Astrocyte (in vitro differentiated cells and primary cell): Measurements from ENCODE around the gene CYP4F2.

Experiments
- CTCF ChIP-seq: IDR thresholded peaks from 2 replicates; pipeline ENCODE4 v1.5.1; 2011; ENCODE audit warnings: low read depth, mild to moderate bottlenecking, inconsistent platforms, low read length, moderate library complexity; ENCODE audit not compliant: insufficient read depth
- EZH2 ChIP-seq: IDR thresholded peaks from 2 replicates; pipeline ENCODE4 v1.6.1; 2012; ENCODE audit warnings: mild to moderate bottlenecking, low read length, inconsistent platforms; ENCODE audit not compliant: insufficient read depth

GRCh38 chr19:15922021-15922420 is 24.1 kb upstream of the CYP4F2 start:
- TF ChIP-seq CTCF (no peak), EZH2 (no peak)
